ENCODE data around the gene SV2C. TPM values are rescaled to one million over a fixed set of nuclear protein-coding genes. Genes with fewer than 3 reads are reported as not detected.

The SV2C gene
- total and polyA plus RNA-seq, 2 of the 13 experiments (the other 11 are each of a cell fraction or from before 2014, with no cell fraction given): not detected

GRCh38 chr5:76399268-76399667 lies 316.1 kb downstream of the SV2C start:
- peaks cover 23% of the 10 kb centered on the region for H3K4me1 ChIP-seq (ENCODE audit: insufficient read depth, low read length)
- ATAC-seq (no peak), DNase-seq (ENCODE audit: low spot score) (no peak), FAIRE-seq (no peak)
- TF ChIP-seq LRRFIP1 (CRISPR knock-in tag; conservative IDR thresholded peaks at IDR 0.05): no peak
- TF ChIP-seq GATAD2A (CRISPR knock-in tag; IDR thresholded peaks at IDR 0.05): no peak
- TF ChIP-seq CEBPG (CRISPR knock-in tag; IDR thresholded peaks at IDR 0.05): no peak
- TF ChIP-seq ZGPAT (CRISPR knock-in tag; IDR thresholded peaks at IDR 0.05): no peak
- TF ChIP-seq TAF1 (CRISPR knock-in tag; IDR thresholded peaks at IDR 0.05): no peak
- TF ChIP-seq ATF4 (CRISPR knock-in tag; IDR thresholded peaks at IDR 0.05): no peak
- no peak for TF ChIP-seq HES4 (CRISPR knock-in tag; IDR thresholded peaks at IDR 0.05; ENCODE audit: borderline replicate concordance)
- no peak for TF ChIP-seq ZNF337 (CRISPR knock-in tag; IDR thresholded peaks at IDR 0.05; ENCODE audit: borderline replicate concordance, low read depth)
- TF ChIP-seq IRF9 (CRISPR knock-in tag; IDR thresholded peaks at IDR 0.05; ENCODE audit: borderline replicate concordance): no peak
- TF ChIP-seq ZNF343 (CRISPR knock-in tag; IDR thresholded peaks at IDR 0.05): no peak
- no peak for TF ChIP-seq ZNF331 (CRISPR knock-in tag; IDR thresholded peaks at IDR 0.05)
- no peak for TF ChIP-seq REPIN1 (CRISPR knock-in tag; IDR thresholded peaks at IDR 0.05; ENCODE audit: borderline replicate concordance, low read depth)
- no peak for TF ChIP-seq SMAD1 (CRISPR knock-in tag; IDR thresholded peaks at IDR 0.05; ENCODE audit: borderline replicate concordance, low read depth)
- TF ChIP-seq PAX8 (CRISPR knock-in tag; IDR thresholded peaks at IDR 0.05; ENCODE audit: borderline replicate concordance): no peak
- TF ChIP-seq PHB2 (IDR thresholded peaks at IDR 0.05; ENCODE audit: partially characterized antibody): no peak
- TF ChIP-seq ZNF292 (CRISPR knock-in tag; IDR thresholded peaks at IDR 0.05; ENCODE audit: borderline replicate concordance, low read depth): no peak
- TF ChIP-seq GPBP1L1 (CRISPR knock-in tag; IDR thresholded peaks at IDR 0.05): no peak
- no peak for TF ChIP-seq NAIF1 (CRISPR knock-in tag; IDR thresholded peaks at IDR 0.05; ENCODE audit: borderline replicate concordance)
- no peak for TF ChIP-seq ZNF468 (CRISPR knock-in tag; IDR thresholded peaks at IDR 0.05)
- no peak for TF ChIP-seq NR1H2 (CRISPR knock-in tag; IDR thresholded peaks at IDR 0.05; ENCODE audit: borderline replicate concordance, low read depth)
- no peak overlapping the region for H3K4me2 ChIP-seq (ENCODE audit: low read depth, low read length)
- no peaks in the 10 kb centered on the region for H3K9me3 ChIP-seq (ENCODE audit: low read length)
- no peak overlapping the region for H3K9ac ChIP-seq (ENCODE audit: insufficient read depth, low read depth, low read length)
- intact Hi-C loops (cut with micrococcal nuclease; ENCODE audit: unreplicated experiment): no loop called here
- no peak overlapping the region for H3K4me3 ChIP-seq (replicated peaks in 1 of 3; ENCODE audit: insufficient read depth in 1 of 3, low read depth in 2 of 3, low read length in 3 of 3)
- CTCF ChIA-PET (ENCODE audit: low intra/inter-chr PET ratio, low total read pairs): no interaction called here
- no peaks in the 10 kb centered on the region for H4K20me1 ChIP-seq (ENCODE audit: insufficient read depth, low read length)
- no peaks in the 10 kb centered on the region for H3K36me3 ChIP-seq (replicated peaks in 1 of 2; ENCODE audit: control insufficient read depth in 1 of 2, insufficient read depth in 2 of 2, low read length in 2 of 2)
- H3K27ac ChIP-seq (ENCODE audit: extremely low read length, insufficient read depth, low read length): no peak overlapping the region
- H3K79me2 ChIP-seq (ENCODE audit: insufficient read depth, low read length): peaks cover 2% of the 10 kb centered on the region
- no TSS peak for BruUV-seq (replicated peaks)
- POLR2A ChIA-PET: no interaction called here
- H3K27me3 ChIP-seq (ENCODE audit: control insufficient read depth in 1 of 2, insufficient read depth in 2 of 2, low read length in 2 of 2): no peaks in the 10 kb centered on the region
- in situ Hi-C loops (cut with HindIII; ENCODE audit: extremely low pct_ligation_motif_present, low pct_unique_long_range_greater_than_20kb): no loop called here
- WGBS (ENCODE audit: low lambda C conversion rate): 88% methylated on average over 2 of the region's 2 CpGs
- no peak overlapping the region for H2AFZ ChIP-seq (ENCODE audit: low read length)
